GM23248 (cell line): ENCODE results near the gene PCK2.

Experiments used
- EZH2 ChIP-seq: fragments of 200-600 bp; sonication (generic); IDR thresholded peaks from 2 replicates; pipeline ENCODE4 v1.6.1; 2018; ENCODE audit warnings: antibody characterized with exemption, mild to moderate bottlenecking; ENCODE audit not compliant: insufficient read depth, poor library complexity, severe bottlenecking
- EZH2phosphoT487 ChIP-seq: fragments of 200-600 bp; sonication (generic); IDR thresholded peaks from 2 replicates; pipeline ENCODE4 v1.6.1; 2018; ENCODE audit warnings: antibody characterized with exemption, moderate library complexity, mild to moderate bottlenecking, low read depth; ENCODE audit not compliant: insufficient read depth

- no peak for TF ChIP-seq EZH2phosphoT487
- no peak for TF ChIP-seq EZH2
Observed at GRCh38 chr14:24130380-24130716, 36.2 kb downstream of the PCK2 start, which contains the start of gene FITM1.
